Esophagus (tissue), 2 donors: Measurements from ENCODE around the gene ZNF384. TPM values are rescaled to one million over a fixed set of nuclear protein-coding genes. Genes with fewer than 3 reads are reported as not detected.

ENCODE experiments used
- H3K27ac ChIP-seq, 2 donors: one replicate each; pipeline ENCODE4 v1.5.1; 2013; ENCODE audit warnings: low read depth in 2 of 2, mild to moderate bottlenecking in 2 of 2, inconsistent platforms in 1 of 2, low read length in 1 of 2, moderate library complexity in 1 of 2
- H3K27me3 ChIP-seq, 2 donors: one replicate each; pipeline ENCODE4 v1.6.1; 2013; ENCODE audit warnings: low read length in 2 of 2, control low read depth in 1 of 2, mild to moderate bottlenecking in 1 of 2; ENCODE audit not compliant: insufficient read depth in 2 of 2, control insufficient read depth in 1 of 2
- H3K36me3 ChIP-seq, 2 donors: one replicate each; pipeline ENCODE4 v1.6.1; 2013; ENCODE audit warnings: low read length in 1 of 2; ENCODE audit not compliant: control insufficient read depth in 2 of 2, insufficient read depth in 2 of 2
- H3K4me1 ChIP-seq, 2 donors: one replicate each; pipeline ENCODE4 v1.6.1; 2013; ENCODE audit warnings: low read length in 1 of 2; ENCODE audit not compliant: control insufficient read depth in 2 of 2, insufficient read depth in 2 of 2
- H3K4me3 ChIP-seq, 2 donors: one replicate each; pipeline ENCODE4 v1.5.1; 2013; ENCODE audit warnings: low read length in 2 of 2, mild to moderate bottlenecking in 2 of 2, low read depth in 1 of 2, moderate library complexity in 1 of 2
- H3K9me3 ChIP-seq, 2 donors: one replicate each; pipeline ENCODE4 v1.6.1; 2013; ENCODE audit warnings: mild to moderate bottlenecking in 2 of 2, low read depth in 1 of 2, low read length in 1 of 2, moderate library complexity in 1 of 2; ENCODE audit not compliant: control insufficient read depth in 2 of 2, insufficient read depth in 1 of 2
- WGBS, 2 donors: extraction: QIAGEN DNeasy Blood & Tissue Kit; methylation state at CpG; one replicate each; pipeline ENCODE4 v1.1.7; 2013; 5-methylcytosine and 5-hydroxymethylcytosine counted together
- polyA plus RNA-seq, 2 donors: library from polyadenylated mRNA; stranded (reverse); fragments of 200-250 nt; gene quantifications; one replicate each; pipeline ENCODE4 v1.2.3, GENCODE V29; 2013
- donor health status: healthy with polysubstance abuse.
- donor health status: Bipolar disorder and iron deficiency.

The ZNF384 gene
- polyA plus RNA-seq, 2 donors, result 22.2 to 26.9 TPM

- Histone ChIP-seq H3K4me3 (peak overlapping the region; percentile 33 to 41), H3K4me1 (peaks cover 3 to 7% of the 10 kb centered on the region in 2 donors), H3K27ac (no peak overlapping the region), H3K9me3 (no peaks in the 10 kb centered on the region), H3K36me3 (no peaks in the 10 kb centered on the region), H3K27me3 (peaks cover 2 to 18% of the 10 kb centered on the region in 2 donors)
- WGBS, 2 donors, result 2% methylated on average over 45 to 65 of the region's 65 CpGs
Observed at GRCh38 chr12:6699989-6700645, 10.9 kb upstream of the ZNF384 start.

GRCh38 chr12:6699259-6699988 lies 10.2 kb upstream of the ZNF384 start:
- Histone ChIP-seq H3K27me3 (peaks cover 2 to 18% of the 10 kb centered on the region in 2 donors), H3K36me3 (no peaks in the 10 kb centered on the region), H3K9me3 (no peaks in the 10 kb centered on the region), H3K4me1 (peaks cover 3 to 7% of the 10 kb centered on the region in 2 donors), H3K27ac (no peak overlapping the region), H3K4me3 (no peak overlapping the region)
- WGBS, 2 donors, result 18 to 21% methylated on average over 16 of the region's 16 CpGs

GRCh38 chr12:6698352-6699046 lies 9.3 kb upstream of the ZNF384 start:
- 52 to 62% methylated on average over 8 of the region's 8 CpGs for WGBS, 2 donors
- Histone ChIP-seq H3K27ac (no peak overlapping the region), H3K4me3 (no peak overlapping the region), H3K27me3 (peaks cover 2 to 18% of the 10 kb centered on the region in 2 donors), H3K4me1 (peaks cover 3 to 7% of the 10 kb centered on the region in 2 donors), H3K36me3 (no peaks in the 10 kb centered on the region), H3K9me3 (no peaks in the 10 kb centered on the region)

- Histone ChIP-seq H3K27ac (no peak overlapping the region), H3K4me1 (peaks cover 3 to 7% of the 10 kb centered on the region in 2 donors), H3K36me3 (no peaks in the 10 kb centered on the region), H3K9me3 (no peaks in the 10 kb centered on the region), H3K4me3 (no peak overlapping the region), H3K27me3 (peaks cover 2 to 18% of the 10 kb centered on the region in 2 donors)
- WGBS, 2 donors, result 68 to 74% methylated on average over 17 of the region's 17 CpGs
Observed at GRCh38 chr12:6697584-6698351, 8.6 kb upstream of the ZNF384 start.

- 75 to 76% methylated on average over 17 of the region's 17 CpGs for WGBS, 2 donors
- no peaks in the 10 kb centered on the region for H3K9me3 ChIP-seq
- H3K27ac ChIP-seq, result no peak overlapping the region
- peaks cover 2 to 18% of the 10 kb centered on the region in 2 donors for H3K27me3 ChIP-seq
- no peak overlapping the region for H3K4me3 ChIP-seq
- H3K4me1 ChIP-seq, result peaks cover 3 to 7% of the 10 kb centered on the region in 2 donors
- no peaks in the 10 kb centered on the region for H3K36me3 ChIP-seq
Observed at GRCh38 chr12:6696690-6697583, 7.8 kb upstream of the ZNF384 start.

GRCh38 chr12:6695313-6696045 lies 6.3 kb upstream of the ZNF384 start:
- 66 to 71% methylated on average over 11 of the region's 11 CpGs for WGBS, 2 donors
- peaks cover 2 to 12% of the 10 kb centered on the region in 2 donors for H3K27me3 ChIP-seq

GRCh38 chr12:6694701-6695100 lies 5.5 kb upstream of the ZNF384 start:
- no peak overlapping the region for H3K4me3 ChIP-seq
- H3K27ac ChIP-seq, result no peak overlapping the region
- 74 to 79% methylated on average over 9 of the region's 9 CpGs for WGBS, 2 donors
- peaks cover 0 to 2% of the 10 kb centered on the region in 2 donors for H3K4me1 ChIP-seq
- H3K9me3 ChIP-seq, result no peaks in the 10 kb centered on the region
- H3K27me3 ChIP-seq, result peaks cover 2 to 9% of the 10 kb centered on the region in 2 donors
- H3K36me3 ChIP-seq, result no peaks in the 10 kb centered on the region

More at GRCh38 chr12:6695313-6696045, 6.3 kb upstream of the ZNF384 start:
- Histone ChIP-seq H3K4me1 (peaks cover 3 to 5% of the 10 kb centered on the region in 2 donors), H3K4me3 (no peak overlapping the region), H3K36me3 (no peaks in the 10 kb centered on the region), H3K9me3 (no peaks in the 10 kb centered on the region), H3K27ac (no peak overlapping the region)

GRCh38 chr12:6693832-6694355 lies 4.7 kb upstream of the ZNF384 start:
- Histone ChIP-seq H3K36me3 (no peaks in the 10 kb centered on the region), H3K27ac (no peak overlapping the region), H3K4me1 (peaks cover 0 to 2% of the 10 kb centered on the region in 2 donors), H3K4me3 (no peak overlapping the region), H3K9me3 (no peaks in the 10 kb centered on the region), H3K27me3 (peaks cover 2 to 6% of the 10 kb centered on the region in 2 donors)
- WGBS, 2 donors, result 72 to 83% methylated on average over 4 of the region's 4 CpGs
